Measurements from ENCODE around the gene KRTAP9-4.
"Not testable (repeated sequence)": the region's sequence is repeated elsewhere in the genome, so short reads cannot be mapped to it uniquely, and the experiment has no call there.

Gene KRTAP9-4

GRCh38 chr17:41249637-41250240, at the start of gene KRTAP9-4:
TSS of gene KRTAP9-4 (plus strand) at chr17:41249687. CDS start at chr17:41249721, 34 bp downstream.
- DNase-seq, result not testable (repeated sequence)

GRCh38 chr17:41211845-41212466, 37.5 kb upstream of the KRTAP9-4 start:
- no peak for DNase-seq

- DNase-seq, result no peak
Observed at GRCh38 chr17:41212524-41213169, 36.8 kb upstream of the KRTAP9-4 start.

- DNase-seq, result no peak
Observed at GRCh38 chr17:41215681-41216080, 33.8 kb upstream of the KRTAP9-4 start.

GRCh38 chr17:41223821-41224220, 25.7 kb upstream of the KRTAP9-4 start:
- no peak for DNase-seq

GRCh38 chr17:41226051-41226450, 23.4 kb upstream of the KRTAP9-4 start:
- DNase-seq, result no peak

GRCh38 chr17:41226598-41227095, 22.8 kb upstream of the KRTAP9-4 start, which contains the start of gene KRTAP9-2:
TSS of gene KRTAP9-2 (plus strand) at chr17:41226648. CDS start at chr17:41226655, 7 bp downstream.
- not testable (repeated sequence) for DNase-seq

- no peak for DNase-seq
Observed at GRCh38 chr17:41230094-41230493, 19.4 kb upstream of the KRTAP9-4 start.

- DNase-seq, result no peak
Observed at GRCh38 chr17:41231731-41232130, 17.8 kb upstream of the KRTAP9-4 start.

- DNase-seq, result not testable (repeated sequence)
Observed at GRCh38 chr17:41232399-41233105, 16.9 kb upstream of the KRTAP9-4 start, which contains the start of gene KRTAP9-3. TSS of gene KRTAP9-3 (plus strand) at chr17:41232449. CDS start at chr17:41232502, 53 bp downstream.

GRCh38 chr17:41237116-41237515, 12.4 kb upstream of the KRTAP9-4 start:
- not testable (repeated sequence) for DNase-seq

- DNase-seq, result not testable (repeated sequence)
Observed at GRCh38 chr17:41237949-41238437, 11.5 kb upstream of the KRTAP9-4 start, which contains the start of gene KRTAP9-8. TSS of gene KRTAP9-8 (plus strand) at chr17:41237999. CDS start at chr17:41238052, 53 bp downstream.

GRCh38 chr17:41246995-41247787, 2.3 kb upstream of the KRTAP9-4 start:
- not testable (repeated sequence) for DNase-seq

GRCh38 chr17:41251261-41251660, 1.8 kb downstream of the KRTAP9-4 start:
- no peak for DNase-seq

GRCh38 chr17:41254861-41255260, 5.4 kb downstream of the KRTAP9-4 start:
- DNase-seq, result no peak

GRCh38 chr17:41255381-41256290, 6.1 kb downstream of the KRTAP9-4 start, which contains the start of gene KRTAP9-9:
TSS of gene KRTAP9-9 (plus strand) at chr17:41255384.
- DNase-seq, result not testable (repeated sequence)

- no peak for DNase-seq
Observed at GRCh38 chr17:41256291-41256685, 6.8 kb downstream of the KRTAP9-4 start.

GRCh38 chr17:41258406-41258805, 8.9 kb downstream of the KRTAP9-4 start:
- DNase-seq, result no peak

- DNase-seq, result no peak
Observed at GRCh38 chr17:41263212-41263611, 13.7 kb downstream of the KRTAP9-4 start.

GRCh38 chr17:41264599-41264998, 15.1 kb downstream of the KRTAP9-4 start:
- DNase-seq, result no peak

- no peak for DNase-seq
Observed at GRCh38 chr17:41265078-41265477, 15.6 kb downstream of the KRTAP9-4 start, which contains the start of gene KRTAP9-6. TSS of gene KRTAP9-6 (plus strand) at chr17:41265378. CDS start at chr17:41265378, 0 bp downstream.

Measured in activated T-cell treated with anti-CD3 and anti-CD28 coated beads, Interleukin-2, amount 50 U/mL, for 48 hours (primary cell).